MM.1S (cell line): Measurements from ENCODE around the gene NRP2.

Source experiments
- DNase-seq: peaks from one replicate; pipeline ENCODE4 v3.0.0-alpha.2; 2015
- H2AFZ ChIP-seq: fragments of 300-600 bp; sonication (generic); 2 replicates; pipeline ENCODE4 v1.6.0; 2016; ENCODE audit warnings: antibody characterized with exemption, low read length
- H3F3A ChIP-seq: fragments of 300-600 bp; sonication (generic); 2 replicates; pipeline ENCODE4 v1.6.1; 2016; ENCODE audit warnings: mild to moderate bottlenecking, antibody characterized with exemption, low read length, moderate library complexity, mixed read lengths; ENCODE audit not compliant: insufficient read depth
- H3K27ac ChIP-seq: fragments of 300-600 bp; sonication (generic); 2 replicates; pipeline ENCODE4 v1.5.1; 2016; ENCODE audit warnings: mild to moderate bottlenecking, low read length
- H3K27me3 ChIP-seq: fragments of 300-600 bp; sonication (generic); replicated peaks from 2 replicates; pipeline ENCODE4 v1.6.0; 2016; ENCODE audit warnings: low read length; ENCODE audit not compliant: insufficient read depth
- H3K36me3 ChIP-seq: fragments of 300-600 bp; sonication (generic); replicated peaks from 2 replicates; pipeline ENCODE4 v1.6.1; 2016; ENCODE audit warnings: mild to moderate bottlenecking, low read length, mixed read lengths; ENCODE audit not compliant: insufficient read depth
- H3K4me1 ChIP-seq: fragments of 300-600 bp; sonication (generic); 2 replicates; pipeline ENCODE4 v1.6.1; 2016; ENCODE audit warnings: low read length, mixed read lengths
- H3K4me2 ChIP-seq: fragments of 300-600 bp; sonication (generic); 2 replicates; pipeline ENCODE4 v1.6.0; 2016; ENCODE audit warnings: low read depth, low read length
- H3K4me3 ChIP-seq: fragments of 300-600 bp; sonication (generic); 2 replicates; pipeline ENCODE4 v1.5.1; 2016; ENCODE audit warnings: low read length, mixed read lengths
- H3K79me2 ChIP-seq: fragments of 300-600 bp; sonication (generic); 2 replicates; pipeline ENCODE4 v1.6.1; 2016; ENCODE audit warnings: mixed run types, low read length, mixed read lengths
- H3K9ac ChIP-seq: fragments of 300-600 bp; sonication (generic); 2 replicates; pipeline ENCODE4 v1.6.1; 2016; ENCODE audit warnings: low read length, mixed read lengths
- H3K9me2 ChIP-seq: fragments of 300-600 bp; sonication (generic); replicated peaks from 2 replicates; pipeline ENCODE4 v1.6.1; 2016; ENCODE audit warnings: mild to moderate bottlenecking, low read length, mixed read lengths; ENCODE audit not compliant: insufficient read depth
- H3K9me3 ChIP-seq: fragments of 300-600 bp; sonication (generic); replicated peaks from 2 replicates; pipeline ENCODE4 v1.6.1; 2016; ENCODE audit warnings: mild to moderate bottlenecking, low read length, mixed read lengths; ENCODE audit not compliant: insufficient read depth
- H4K20me1 ChIP-seq: fragments of 300-600 bp; sonication (generic); 2 replicates; pipeline ENCODE4 v1.6.1; 2016; ENCODE audit warnings: mild to moderate bottlenecking, low read length, moderate library complexity, mixed read lengths; ENCODE audit not compliant: insufficient read depth
- CTCF ChIP-seq: fragments of 300-600 bp; sonication (generic); IDR thresholded peaks from 2 replicates; pipeline ENCODE4 v1.5.1; 2016; ENCODE audit warnings: antibody characterized with exemption, low read length, mixed read lengths
- EZH2 ChIP-seq: fragments of 300-600 bp; sonication (generic); optimal IDR thresholded peaks from 2 replicates; pipeline ENCODE3; 2017; ENCODE audit warnings: low read depth, mild to moderate bottlenecking, antibody characterized with exemption, low read length, mixed read lengths
- EZH2phosphoT487 ChIP-seq: fragments of 300-600 bp; sonication (generic); IDR thresholded peaks from 2 replicates; pipeline ENCODE4 v1.6.1; 2018; ENCODE audit warnings: antibody characterized with exemption, low read length

The NRP2 gene

DNA sequence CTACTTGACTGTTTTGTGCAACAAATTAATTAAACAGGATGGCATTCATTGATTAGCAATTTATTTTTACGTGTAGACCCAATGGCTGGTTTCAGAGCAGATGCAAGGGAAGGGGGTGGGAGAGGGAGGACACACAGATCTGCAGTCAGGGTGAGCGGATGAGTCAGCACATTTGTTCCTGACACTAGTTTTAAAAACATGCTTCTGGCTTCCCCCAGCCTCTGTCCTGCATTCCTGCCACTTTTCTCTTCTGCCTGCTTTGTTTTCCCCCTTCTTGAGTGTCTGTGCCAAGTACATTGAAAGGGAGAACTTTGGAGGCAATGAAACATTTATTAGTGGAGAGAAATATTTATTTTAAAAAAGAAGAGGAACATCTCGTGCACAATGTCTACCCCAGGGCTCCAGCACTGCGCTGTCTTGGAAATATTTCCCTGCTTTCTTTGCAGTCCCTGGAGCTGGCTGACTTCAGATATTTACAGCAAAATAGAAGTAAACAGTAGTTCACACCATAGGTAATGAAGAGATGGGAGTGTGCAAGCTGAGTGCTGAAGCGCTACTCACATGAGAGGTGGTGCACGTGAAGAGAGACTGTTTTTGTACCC is 52.2 kb downstream of the NRP2 start:
- no peak for DNase-seq
- Histone ChIP-seq H3K4me3 (no peak overlapping the region), H4K20me1 (no peaks in the 10 kb centered on the region), H3K36me3 (no peaks in the 10 kb centered on the region), H3K9me3 (no peaks in the 10 kb centered on the region), H3K79me2 (no peaks in the 10 kb centered on the region), H3K9me2 (no peaks in the 10 kb centered on the region), H3K4me2 (no peak overlapping the region), H3K4me1 (no peaks in the 10 kb centered on the region), H3K27me3 (no peaks in the 10 kb centered on the region), H2AFZ (no peak overlapping the region), H3F3A (no peaks in the 10 kb centered on the region), H3K9ac (no peak overlapping the region), H3K27ac (no peak overlapping the region)
- TF ChIP-seq EZH2 = no peak
- TF ChIP-seq EZH2phosphoT487 = no peak
- no peak for TF ChIP-seq CTCF

GRCh38 chr2:205738117-205738968 is 56.0 kb downstream of the NRP2 start:
- Histone ChIP-seq H3K4me2 (no peak overlapping the region), H3K9ac (no peak overlapping the region), H3K9me2 (no peaks in the 10 kb centered on the region), H3K36me3 (no peaks in the 10 kb centered on the region), H3K27ac (no peak overlapping the region), H3K4me1 (no peaks in the 10 kb centered on the region), H3F3A (no peaks in the 10 kb centered on the region), H4K20me1 (no peaks in the 10 kb centered on the region), H2AFZ (no peak overlapping the region), H3K79me2 (no peaks in the 10 kb centered on the region), H3K9me3 (no peaks in the 10 kb centered on the region), H3K27me3 (no peaks in the 10 kb centered on the region), H3K4me3 (no peak overlapping the region)
- no peak for DNase-seq
- TF ChIP-seq EZH2 = no peak
- TF ChIP-seq CTCF = no peak

DNA sequence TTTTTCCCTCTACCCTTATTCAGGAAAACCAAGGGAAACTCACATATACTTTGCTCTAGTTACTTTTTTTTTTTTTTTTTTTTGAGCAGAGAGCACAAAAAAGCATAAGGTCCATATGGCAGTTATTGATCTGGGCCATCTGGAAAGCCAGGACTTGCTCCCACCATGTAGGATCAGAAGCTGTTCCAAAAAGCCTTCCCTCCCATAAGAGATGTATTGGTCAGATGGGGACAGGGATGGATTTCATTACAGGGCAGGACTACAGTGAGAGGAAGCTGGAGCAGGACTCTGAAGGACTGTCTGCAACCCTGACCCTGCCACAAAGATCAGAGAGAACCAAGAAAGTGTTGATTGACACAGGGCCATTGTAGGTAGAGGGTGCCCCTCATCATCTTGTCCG is 57.3 kb downstream of the NRP2 start:
- no peaks in the 10 kb centered on the region for H3K27me3 ChIP-seq
- no peaks in the 10 kb centered on the region for H3K4me1 ChIP-seq
- no peaks in the 10 kb centered on the region for H3K9me3 ChIP-seq
- no peak overlapping the region for H3K9ac ChIP-seq
- no peak overlapping the region for H3K4me2 ChIP-seq
- H3F3A ChIP-seq = no peaks in the 10 kb centered on the region
- no peaks in the 10 kb centered on the region for H3K79me2 ChIP-seq
- no peak overlapping the region for H3K27ac ChIP-seq
- TF ChIP-seq EZH2phosphoT487 (no peak), EZH2 (no peak), CTCF (no peak)
- H3K4me3 ChIP-seq = no peak overlapping the region
- no peak for DNase-seq
- no peaks in the 10 kb centered on the region for H3K9me2 ChIP-seq
- no peaks in the 10 kb centered on the region for H3K36me3 ChIP-seq
- H4K20me1 ChIP-seq = no peaks in the 10 kb centered on the region
- H2AFZ ChIP-seq = no peak overlapping the region
